Fibroblast of peridontal ligament (primary cell): ENCODE measurements around the gene PIN4.
"Not testable (repeated sequence)": the region's sequence is repeated elsewhere in the genome, so short reads cannot be mapped to it uniquely, and the experiment has no call there.

Experiments
- DNase-seq: peaks from one replicate; pipeline ENCODE4 v3.0.0-alpha.2; 2010; ENCODE audit errors: extremely low read depth

Gene PIN4

DNA sequence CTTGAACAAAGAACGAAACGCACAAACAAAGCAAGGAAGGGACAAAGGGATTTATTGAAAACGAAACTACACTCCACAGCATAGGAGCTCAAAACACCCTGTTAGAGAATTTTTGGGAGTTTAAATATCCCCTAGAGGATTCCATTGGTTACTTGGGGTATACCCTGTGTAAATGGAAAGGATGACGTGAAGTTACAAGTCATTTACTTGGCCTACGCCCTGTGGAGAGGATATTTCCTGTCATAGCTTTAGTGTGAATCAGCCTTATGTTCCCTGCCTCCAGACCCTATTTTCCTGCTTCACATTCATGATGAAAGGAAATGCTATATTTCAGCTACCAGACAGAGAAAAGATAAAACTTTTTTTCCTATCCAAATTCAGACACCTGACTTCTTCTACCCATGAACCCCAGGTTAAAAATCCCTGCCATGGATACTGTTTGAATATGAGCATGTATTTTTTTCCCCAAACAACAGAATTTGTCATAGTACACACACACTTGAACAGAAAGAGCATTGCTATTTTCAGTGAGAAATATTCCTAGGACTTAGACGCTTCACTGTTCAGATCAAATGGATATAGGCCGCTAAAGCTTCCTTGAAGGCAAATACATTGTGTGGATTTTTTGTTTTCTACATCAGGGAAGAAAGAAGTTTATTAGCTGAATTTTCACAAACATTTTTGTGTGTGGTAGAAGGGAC is 20.4 kb downstream of the PIN4 start:
- peak; percentile 79 for DNase-seq

DNA sequence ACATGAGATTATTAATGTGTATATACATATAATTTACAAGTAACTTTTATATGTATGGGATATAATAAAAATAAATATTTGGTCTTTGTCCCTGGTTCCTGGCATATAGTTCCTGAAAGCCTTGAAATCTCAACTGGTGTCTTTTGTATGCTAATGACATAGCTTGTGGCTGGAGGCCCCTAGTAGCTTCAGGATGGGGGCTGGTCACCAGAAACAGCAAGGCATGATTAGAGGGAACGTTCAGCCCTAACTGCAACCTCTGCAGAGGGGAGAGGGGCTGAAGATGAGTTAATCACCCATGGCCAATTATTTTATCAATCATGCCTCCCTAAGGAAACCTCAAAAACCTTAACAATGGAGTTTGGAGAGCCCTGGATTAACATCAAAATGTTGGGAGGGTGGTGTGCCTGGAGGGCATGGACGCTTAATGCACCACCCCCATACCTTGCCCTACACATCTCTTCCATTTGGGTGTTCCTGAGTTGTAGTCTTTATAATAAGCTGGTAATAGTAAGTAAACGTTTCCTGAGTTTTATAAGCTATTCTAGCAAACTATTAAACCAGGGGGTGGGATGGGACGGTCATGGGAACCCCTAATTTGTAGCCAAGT is 21.3 kb downstream of the PIN4 start:
- no peak for DNase-seq

DNA sequence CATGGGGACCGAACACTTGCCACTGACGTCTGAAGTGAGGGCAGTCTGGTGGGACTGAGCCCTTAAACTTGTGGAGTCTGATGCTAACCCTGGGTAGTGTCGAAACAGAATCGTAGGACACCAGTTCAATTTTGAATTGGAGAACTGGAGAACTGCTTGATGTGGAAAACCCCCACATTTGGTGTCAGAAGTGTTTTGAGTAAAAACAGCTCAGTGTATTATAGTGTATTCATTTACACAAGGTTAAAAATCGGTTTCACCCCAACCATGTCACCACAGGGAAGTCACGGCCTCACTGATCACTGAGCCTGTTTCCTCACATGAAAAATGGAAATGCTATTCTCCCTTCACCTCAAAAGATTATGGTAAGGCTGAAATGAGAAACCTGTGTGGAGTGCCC is 21.9 kb downstream of the PIN4 start:
- DNase-seq, result no peak

DNA sequence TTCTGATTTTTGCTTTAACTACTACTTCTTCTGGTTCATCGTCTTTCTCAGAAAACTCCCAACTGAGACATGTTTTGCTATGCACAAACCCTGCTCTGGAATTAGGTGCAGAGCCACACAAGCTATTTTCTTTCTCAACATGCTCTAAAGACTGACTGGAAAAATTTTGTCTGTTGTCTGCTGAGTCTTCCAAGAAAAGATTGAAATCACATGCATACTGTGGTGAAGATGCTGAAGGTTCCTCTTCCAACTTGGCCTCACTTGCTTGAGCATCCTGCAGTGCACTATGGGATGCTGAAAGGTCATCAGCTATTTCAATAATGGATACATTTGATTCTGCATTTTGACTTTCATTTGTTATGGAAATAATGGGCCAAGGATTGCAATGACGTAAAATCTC is 24.1 kb downstream of the PIN4 start:
- DNase-seq, result no peak

DNA sequence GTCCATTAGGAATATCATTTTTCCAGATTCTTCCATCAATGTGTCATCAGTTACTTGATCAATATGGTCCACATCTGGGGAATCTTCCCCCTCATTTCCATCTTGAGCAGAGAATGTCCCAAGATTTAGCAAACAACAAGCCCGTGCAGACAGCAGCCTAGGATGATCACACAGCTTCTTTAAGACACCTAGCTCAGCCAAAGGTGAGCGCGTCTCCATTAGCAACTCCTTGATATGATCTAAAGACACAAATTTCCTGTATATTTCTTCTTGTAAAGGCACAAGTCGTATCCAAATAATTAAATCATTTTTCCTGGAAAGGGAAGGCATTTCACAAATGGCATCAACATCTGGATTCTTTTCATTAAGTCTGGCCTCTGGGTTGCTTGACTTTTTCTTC is 25.8 kb downstream of the PIN4 start:
- no peak for DNase-seq

DNA sequence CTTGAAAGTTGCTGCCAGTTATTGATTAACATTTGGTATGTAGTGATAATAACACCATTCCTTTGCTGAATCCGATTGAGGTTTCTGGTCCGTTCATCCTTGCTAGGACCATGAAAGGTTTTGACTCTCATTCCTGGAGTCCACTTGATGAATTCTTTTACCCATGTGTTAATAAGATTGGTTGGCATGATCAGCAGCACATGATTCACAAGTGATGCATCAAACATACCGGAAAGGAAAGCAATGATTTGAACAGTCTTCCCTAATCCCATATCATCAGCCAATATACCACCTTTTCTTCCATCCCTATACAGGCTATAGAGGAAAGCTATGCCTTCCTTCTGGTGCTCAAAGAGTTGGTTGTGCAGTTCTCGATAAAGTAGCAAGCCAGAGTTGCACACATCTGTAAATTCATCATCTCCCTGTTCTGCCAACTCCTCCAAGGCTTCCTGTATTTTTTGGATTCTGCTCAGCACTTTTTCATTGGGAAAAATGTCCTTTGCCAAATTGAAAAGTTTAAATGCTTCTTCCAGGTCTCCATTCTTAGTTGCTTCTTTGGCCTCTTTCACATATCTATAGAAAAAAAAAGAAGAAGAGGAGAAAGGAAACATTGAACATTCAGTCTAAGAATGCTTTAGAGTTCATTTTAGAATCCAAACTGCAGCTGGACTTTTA is 26.7 kb downstream of the PIN4 start:
- peak; percentile 32 for DNase-seq

DNA sequence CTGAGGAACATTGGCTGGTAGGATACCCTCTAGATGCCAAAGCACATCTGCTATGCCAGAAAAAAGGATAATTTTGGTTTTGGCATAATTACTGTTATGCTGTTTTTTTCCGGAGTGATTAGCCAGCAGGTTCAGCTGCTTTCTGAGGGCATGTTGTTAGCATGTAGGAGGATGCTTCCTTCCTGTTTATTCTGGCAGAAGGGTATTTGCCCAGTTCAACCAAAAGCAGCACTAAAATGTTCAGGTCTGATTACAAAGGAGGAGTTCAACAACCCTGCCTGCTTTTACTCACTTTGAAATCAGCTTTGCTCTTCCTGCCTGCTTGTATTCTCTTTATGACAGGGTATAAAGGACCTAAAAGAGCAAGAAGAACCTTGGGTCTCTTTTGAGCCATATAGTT is 35.4 kb downstream of the PIN4 start:
- no peak for DNase-seq

DNA sequence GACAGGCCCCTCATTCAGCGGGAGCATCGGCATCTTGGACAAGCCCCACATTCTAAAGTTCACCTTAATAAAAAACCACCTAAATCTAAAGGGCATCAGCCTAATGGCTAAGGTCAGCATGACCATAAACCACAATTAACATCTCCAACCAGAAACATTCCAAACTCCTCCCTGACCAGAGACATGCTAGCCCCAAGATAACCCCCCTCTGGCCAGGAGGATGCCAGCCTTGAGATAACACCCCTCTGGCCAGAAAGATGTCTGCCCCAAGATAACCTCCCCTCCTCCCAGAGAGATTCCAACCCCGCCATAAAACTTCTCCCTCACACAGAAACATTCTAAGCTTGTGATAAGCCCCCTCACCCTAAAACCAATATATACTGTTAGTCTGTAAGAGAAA is 38.8 kb downstream of the PIN4 start:
- DNase-seq, result not testable (repeated sequence)

DNA sequence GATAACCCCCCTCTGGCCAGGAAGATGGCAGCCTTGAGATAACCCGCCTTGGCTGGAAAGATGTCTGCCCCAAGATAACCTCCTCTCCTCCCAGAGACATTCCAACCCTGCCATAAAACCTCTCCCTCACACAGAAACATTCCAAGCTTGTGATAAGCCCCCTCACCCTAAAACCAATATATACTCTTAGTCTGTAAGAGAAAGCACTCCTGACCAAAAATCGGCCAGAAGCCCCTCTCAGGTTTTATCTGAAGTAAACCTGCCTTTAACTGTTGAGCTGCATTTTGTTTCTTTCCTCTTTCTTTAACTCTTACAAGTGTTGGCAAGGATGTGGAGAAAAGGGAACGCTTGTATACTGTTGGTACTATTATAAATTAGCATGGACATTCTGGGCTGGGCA is 48.7 kb downstream of the PIN4 start:
- DNase-seq, result no peak

DNA sequence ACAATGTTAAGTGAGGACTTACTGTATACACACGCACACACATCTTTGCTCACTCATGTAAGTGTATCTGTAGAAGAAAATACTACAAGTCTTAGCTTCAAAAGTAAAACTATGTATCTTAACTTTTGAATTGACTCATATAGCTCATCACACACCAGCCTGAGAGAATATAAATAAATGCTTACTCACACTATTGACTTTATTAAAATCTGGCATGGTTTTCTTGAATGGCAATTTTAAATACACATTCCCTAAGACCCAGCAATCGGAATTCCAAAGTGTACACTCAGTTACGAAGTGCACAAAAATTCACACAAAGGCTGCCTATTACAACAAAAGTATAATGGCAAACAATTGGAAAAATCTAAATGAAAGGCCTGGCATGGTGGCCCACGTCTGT is 55.3 kb downstream of the PIN4 start:
- DNase-seq, result no peak

DNA sequence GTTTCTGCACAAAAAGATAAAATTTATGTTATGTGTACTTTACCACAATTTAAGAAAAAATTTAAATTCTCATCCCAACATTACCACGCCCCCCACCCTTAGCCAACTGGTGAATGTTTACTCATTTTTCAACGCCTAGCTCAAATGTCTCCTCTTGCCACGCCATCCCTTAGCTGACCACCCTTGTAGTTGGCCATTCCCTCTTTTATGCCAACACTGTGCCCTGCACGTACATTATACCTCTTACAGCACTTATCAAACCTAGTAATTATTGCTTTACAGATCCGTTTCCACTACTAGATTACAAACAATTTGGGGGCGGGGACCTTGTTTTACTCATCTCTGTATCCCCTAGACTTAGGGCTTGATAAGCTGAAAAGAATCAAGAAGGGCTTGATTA is 56.6 kb downstream of the PIN4 start:
- DNase-seq, result no peak

DNA sequence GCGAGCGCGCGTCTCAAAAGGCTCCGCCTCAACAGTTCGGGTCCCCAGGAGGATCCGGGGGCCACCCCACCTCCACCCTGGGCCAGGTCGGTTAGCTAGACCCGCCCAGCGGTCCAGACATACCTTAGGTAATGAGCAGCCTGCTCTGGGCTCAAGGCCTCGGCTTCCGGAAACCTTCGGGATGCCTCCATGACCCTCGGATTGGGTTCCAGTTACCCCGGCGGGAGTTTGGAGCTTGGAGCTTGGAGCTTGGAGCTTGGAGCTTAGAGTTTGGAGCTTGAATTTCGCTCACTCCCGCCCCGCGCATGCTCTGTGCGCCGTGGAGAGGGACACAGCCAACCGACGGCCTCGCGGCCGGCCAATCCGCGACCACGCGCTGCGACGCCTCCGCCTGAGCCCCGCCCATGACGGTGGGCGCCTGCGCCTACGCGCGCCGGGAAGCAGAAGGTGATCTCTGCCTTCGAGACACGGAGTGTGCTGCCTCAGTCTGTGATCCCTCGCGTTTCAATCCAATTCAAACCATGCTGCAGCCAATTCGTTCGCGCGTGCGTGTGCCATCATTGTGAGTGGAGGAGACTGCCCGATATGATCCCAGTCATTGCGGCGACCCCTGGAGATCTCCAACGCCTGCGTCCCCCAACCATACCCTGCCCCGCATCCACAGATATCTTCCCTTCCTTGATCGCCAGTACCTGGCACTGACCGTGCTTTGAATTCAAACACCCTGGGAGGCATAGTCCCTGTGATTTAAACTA is 57.3 kb downstream of the PIN4 start, which contains the start of gene ERCC6L:
Gene ERCC6L (minus strand): TSS at position 307 of the 755 bp plus-strand sequence. CDS start 116 bp downstream, at position 191.
- DNase-seq, result peak; percentile 77

DNA sequence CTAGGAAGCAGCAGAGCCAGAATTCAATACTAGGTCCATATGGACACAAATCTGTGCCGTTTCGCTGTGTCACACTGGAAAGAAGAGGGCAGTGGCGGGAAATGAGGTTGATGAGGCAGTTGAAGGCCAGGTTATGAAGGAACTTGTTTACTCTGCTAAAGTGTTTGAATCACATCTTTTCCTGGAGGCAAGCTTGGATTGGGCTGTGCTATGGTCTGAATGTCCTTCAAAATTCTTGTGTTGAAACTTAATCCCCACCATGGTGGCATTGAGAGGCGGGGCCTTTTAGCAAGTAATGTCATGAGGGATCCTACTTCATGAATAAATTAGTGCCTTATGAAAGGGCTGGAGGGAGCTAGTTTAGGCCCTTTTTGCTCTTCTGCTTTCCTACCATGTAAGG is 59.4 kb downstream of the PIN4 start:
- no peak for DNase-seq

DNA sequence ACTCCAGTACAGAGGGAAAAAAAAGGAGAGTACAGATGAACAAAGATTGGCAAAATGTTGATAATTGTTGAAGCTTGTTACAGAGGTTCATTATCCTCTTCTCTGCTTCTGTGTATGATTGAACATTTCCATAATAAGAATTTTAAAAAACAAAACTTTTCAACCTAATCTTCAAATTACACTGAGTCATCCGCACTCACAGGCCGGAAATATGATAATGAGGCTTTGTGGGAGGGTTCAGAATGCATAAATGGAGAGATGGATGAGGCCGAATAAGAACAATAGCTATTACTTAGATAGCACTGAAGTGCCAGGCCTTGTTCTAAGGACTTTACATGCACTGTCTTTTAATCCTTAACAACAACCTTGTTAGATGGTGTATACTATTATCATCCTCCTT is 61.9 kb downstream of the PIN4 start:
- peak; percentile 58 for DNase-seq

DNA sequence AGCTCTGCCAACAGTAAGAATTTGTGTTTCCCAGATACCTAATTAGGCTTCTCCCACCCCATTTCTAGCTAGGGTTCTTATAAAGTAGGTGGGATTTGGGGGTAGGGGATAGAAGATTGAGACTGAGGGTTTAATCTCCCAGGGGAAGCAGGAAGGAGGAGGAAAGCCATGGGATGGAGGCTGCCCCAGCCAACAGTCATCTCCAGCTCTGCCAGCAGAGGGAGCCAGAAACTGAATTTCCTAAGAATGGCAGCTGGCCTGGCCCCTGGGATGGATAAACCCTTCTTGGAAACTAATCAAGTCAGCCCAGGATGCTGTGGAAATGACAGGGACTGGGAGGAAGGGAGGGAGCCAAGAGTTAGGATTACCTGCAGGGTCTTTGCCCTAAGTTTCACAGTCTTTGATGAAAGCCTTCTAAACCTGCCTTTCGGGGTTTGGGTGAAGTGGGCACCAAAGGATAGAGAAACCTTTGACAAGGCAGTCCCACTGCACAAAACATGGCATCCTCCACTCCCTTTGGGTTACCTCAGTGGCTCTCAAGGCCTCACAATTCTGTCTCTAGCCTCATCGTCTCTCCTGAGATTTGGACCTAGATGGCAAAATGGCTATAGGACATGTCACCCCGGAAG is 64.0 kb downstream of the PIN4 start:
- peak; percentile 50 for DNase-seq

DNA sequence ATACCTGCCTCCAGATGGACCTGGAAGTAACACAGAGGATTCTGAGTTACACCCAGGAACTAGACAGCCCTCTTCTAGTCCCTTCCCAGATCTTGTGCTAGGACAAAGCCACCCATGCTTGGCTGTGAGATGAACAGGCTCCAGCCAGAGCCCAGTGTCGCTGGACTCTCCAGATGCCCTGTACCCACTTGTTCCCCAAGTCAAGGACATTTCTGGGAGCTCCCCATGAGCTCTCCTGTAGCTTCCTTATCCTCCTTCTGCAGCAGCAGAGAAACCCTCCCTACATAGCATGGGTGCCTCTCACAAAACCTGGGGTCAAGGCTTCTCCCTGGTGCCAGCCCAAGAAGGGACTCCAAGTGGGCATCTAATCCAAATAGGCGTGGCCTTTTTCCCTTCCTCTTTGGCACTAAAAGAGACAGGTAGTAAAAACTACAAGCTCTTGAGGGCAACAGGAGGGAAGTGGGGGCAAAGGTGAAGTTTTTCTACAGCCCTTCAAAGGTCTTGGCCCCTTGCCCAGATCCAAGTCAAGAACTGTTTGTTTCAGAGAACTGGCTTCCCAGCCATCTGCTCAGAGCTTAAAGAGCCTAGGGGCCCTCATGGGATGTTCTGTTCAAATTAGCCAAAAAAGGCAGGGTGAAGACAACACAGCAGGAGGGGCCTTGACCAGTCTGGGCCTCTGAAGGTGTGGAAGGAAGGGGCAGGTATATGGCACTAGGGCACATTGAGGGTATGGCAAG is 65.8 kb downstream of the PIN4 start:
- no peak for DNase-seq
